Measurements from ENCODE around the gene PIP4K2A. TPM values are rescaled to one million over a fixed set of nuclear protein-coding genes. Genes with fewer than 3 reads are reported as not detected.

The PIP4K2A gene
- total RNA-seq, 1 donor from 2014 or later: 37.6 TPM

- H3K4me3 Mint-ChIP-seq: no peak overlapping the region
- peaks cover 7% of the 10 kb centered on the region for H3K36me3 Mint-ChIP-seq
- H3K27ac Mint-ChIP-seq: no peak overlapping the region
- H3K9me3 Mint-ChIP-seq: peaks cover 2% of the 10 kb centered on the region
- TF ChIP-seq CTCF (IDR thresholded peaks at IDR 0.05; ENCODE audit: unreplicated experiment): no peak
- DNase-seq (ENCODE audit: low spot score in 2 of 2, unreplicated experiment in 2 of 2): no peak
- peaks cover 71% of the 10 kb centered on the region for H3K4me1 Mint-ChIP-seq
- H3K27me3 Mint-ChIP-seq (ENCODE audit: low read depth): no peaks in the 10 kb centered on the region
Measured at GRCh38 chr10:22615101-22615500, 99.3 kb downstream of the PIP4K2A start.

GRCh38 chr10:22613011-22613410, 101.4 kb downstream of the PIP4K2A start:
- TF ChIP-seq CTCF (IDR thresholded peaks at IDR 0.05; ENCODE audit: unreplicated experiment): no peak
- Mint-ChIP-seq H3K9me3 (peaks cover 6% of the 10 kb centered on the region), H3K4me3 (no peak overlapping the region), H3K36me3 (peaks cover 20% of the 10 kb centered on the region), H3K4me1 (peaks cover 57% of the 10 kb centered on the region), H3K27me3 (ENCODE audit: low read depth) (no peaks in the 10 kb centered on the region), H3K27ac (peak overlapping the region; percentile 23)
- DNase-seq (ENCODE audit: low spot score in 2 of 2, unreplicated experiment in 2 of 2): no peak

- H3K4me1 Mint-ChIP-seq: peaks cover 50% of the 10 kb centered on the region
- no peaks in the 10 kb centered on the region for H3K27me3 Mint-ChIP-seq (ENCODE audit: low read depth)
Measured at GRCh38 chr10:22612318-22612717, 102.1 kb downstream of the PIP4K2A start.

GRCh38 chr10:22611425-22612115, 102.8 kb downstream of the PIP4K2A start:
- Mint-ChIP-seq H3K27ac (no peak overlapping the region), H3K9me3 (peaks cover 6% of the 10 kb centered on the region), H3K36me3 (peaks cover 28% of the 10 kb centered on the region), H3K27me3 (ENCODE audit: low read depth) (no peaks in the 10 kb centered on the region), H3K4me1 (peaks cover 42% of the 10 kb centered on the region), H3K4me3 (no peak overlapping the region)
- DNase-seq (ENCODE audit: low spot score in 2 of 2, unreplicated experiment in 2 of 2): no peak
- TF ChIP-seq CTCF (IDR thresholded peaks at IDR 0.05; ENCODE audit: unreplicated experiment): no peak

More at GRCh38 chr10:22612318-22612717, 102.1 kb downstream of the PIP4K2A start:
- Mint-ChIP-seq H3K9me3 (peaks cover 6% of the 10 kb centered on the region), H3K36me3 (peaks cover 24% of the 10 kb centered on the region), H3K4me3 (no peak overlapping the region), H3K27ac (no peak overlapping the region)
- TF ChIP-seq CTCF (IDR thresholded peaks at IDR 0.05; ENCODE audit: unreplicated experiment): no peak
- no peak for DNase-seq (ENCODE audit: low spot score in 2 of 2, unreplicated experiment in 2 of 2)

GRCh38 chr10:22610610-22611009, 103.8 kb downstream of the PIP4K2A start:
- Mint-ChIP-seq H3K27ac (no peak overlapping the region), H3K9me3 (peaks cover 6% of the 10 kb centered on the region), H3K36me3 (peaks cover 28% of the 10 kb centered on the region), H3K4me3 (no peak overlapping the region), H3K27me3 (ENCODE audit: low read depth) (no peaks in the 10 kb centered on the region), H3K4me1 (peaks cover 34% of the 10 kb centered on the region)
- no peak for TF ChIP-seq CTCF (IDR thresholded peaks at IDR 0.05; ENCODE audit: unreplicated experiment)
- DNase-seq (ENCODE audit: low spot score in 2 of 2, unreplicated experiment in 2 of 2): no peak
